Upper lobe of right lung (tissue), 1 donor: ENCODE data around the gene PRKCB. TPM values are rescaled to one million over a fixed set of nuclear protein-coding genes. Genes with fewer than 3 reads are reported as not detected.

Experiments
- ATAC-seq: fragments of 200-7000 bp; cut with Tn5 transposase; one replicate; pipeline ENCODE4 v1.9.1; 2020; ENCODE audit warnings: mild to moderate bottlenecking, moderate library complexity
- DNase-seq: peaks from one replicate; pipeline ENCODE4 v3.0.0-alpha.2; 2020
- H3K27ac ChIP-seq: fragments of 200-600 bp; one replicate; pipeline ENCODE4 v1.8.0; 2022
- H3K27me3 ChIP-seq: fragments of 200-600 bp; one replicate; pipeline ENCODE4 v1.8.0; 2022; ENCODE audit warnings: mild to moderate bottlenecking
- H3K36me3 ChIP-seq: fragments of 200-600 bp; one replicate; pipeline ENCODE4 v1.8.0; 2022
- H3K4me1 ChIP-seq: fragments of 200-600 bp; one replicate; pipeline ENCODE4 v1.8.0; 2022
- H3K4me3 ChIP-seq: fragments of 200-600 bp; one replicate; pipeline ENCODE4 v1.8.0; 2022; ENCODE audit warnings: mild to moderate bottlenecking
- H3K9me3 ChIP-seq: fragments of 200-600 bp; one replicate; pipeline ENCODE4 v1.8.0; 2022
- intact Hi-C: fragments of 100-400 bp; cut with DNase I; formaldehyde crosslinking; loops from one replicate; pipeline ENCODE4 v1.11.0; 2022
- total RNA-seq: library from RNA; stranded (reverse); fragmentation: NEBNext Ultra II Directional; extraction: Animal tissue kit (Norgen Biotek cat#: 25700); gene quantifications from one replicate; pipeline ENCODE4 v1.2.1, GENCODE V29; 2021
- TF ChIP-seq, protein P1 (sequence below): fragments of 200-600 bp; IDR thresholded peaks from one replicate; pipeline ENCODE4 v1.8.0; 2022; ENCODE audit warnings: antibody characterized with exemption
- donor health status: DM: no; HTN: yes; CAD: no; lungs with severe emphysema.

The PRKCB gene
- total RNA-seq, 1 donor from 2014 or later, result 25.2 TPM

DNA sequence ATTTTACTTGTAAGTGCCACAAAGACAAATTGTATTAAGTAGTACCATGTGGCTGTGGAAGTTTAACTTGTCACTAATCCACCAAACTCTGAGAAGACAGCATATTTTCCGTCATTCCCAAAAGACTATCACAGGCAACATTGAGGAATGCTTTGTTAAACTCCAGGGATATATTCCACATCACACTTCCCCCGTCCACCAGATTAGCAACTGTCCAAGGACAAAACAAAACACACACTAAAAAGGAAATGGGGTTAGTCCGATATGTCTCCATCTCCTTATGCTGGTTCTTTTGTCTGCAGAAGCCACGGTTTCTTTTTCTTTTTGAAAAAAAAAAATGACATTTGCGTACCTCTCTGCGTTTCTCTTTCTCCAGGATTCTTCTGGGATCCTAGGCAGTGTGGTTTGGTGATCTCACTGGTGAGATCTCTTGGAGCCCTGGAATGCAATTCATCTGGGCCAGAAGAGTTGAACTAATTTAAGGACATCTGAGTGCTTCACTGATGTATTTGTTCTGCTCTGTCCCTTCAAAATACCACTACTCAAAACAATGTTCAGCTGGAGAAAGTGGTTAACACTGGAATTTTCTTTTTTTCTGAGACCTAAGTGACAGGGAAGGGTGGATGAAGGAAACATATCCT, 40.6 kb downstream of the PRKCB start:
- Histone ChIP-seq H3K4me1 (no peaks in the 10 kb centered on the region), H3K36me3 (no peaks in the 10 kb centered on the region), H3K9me3 (no peaks in the 10 kb centered on the region), H3K4me3 (no peak overlapping the region), H3K27ac (no peak overlapping the region), H3K27me3 (no peaks in the 10 kb centered on the region)
- no peak for DNase-seq
- ATAC-seq, result no peak
- intact Hi-C loops, result no loop called here
- TF ChIP-seq, protein P1, sequence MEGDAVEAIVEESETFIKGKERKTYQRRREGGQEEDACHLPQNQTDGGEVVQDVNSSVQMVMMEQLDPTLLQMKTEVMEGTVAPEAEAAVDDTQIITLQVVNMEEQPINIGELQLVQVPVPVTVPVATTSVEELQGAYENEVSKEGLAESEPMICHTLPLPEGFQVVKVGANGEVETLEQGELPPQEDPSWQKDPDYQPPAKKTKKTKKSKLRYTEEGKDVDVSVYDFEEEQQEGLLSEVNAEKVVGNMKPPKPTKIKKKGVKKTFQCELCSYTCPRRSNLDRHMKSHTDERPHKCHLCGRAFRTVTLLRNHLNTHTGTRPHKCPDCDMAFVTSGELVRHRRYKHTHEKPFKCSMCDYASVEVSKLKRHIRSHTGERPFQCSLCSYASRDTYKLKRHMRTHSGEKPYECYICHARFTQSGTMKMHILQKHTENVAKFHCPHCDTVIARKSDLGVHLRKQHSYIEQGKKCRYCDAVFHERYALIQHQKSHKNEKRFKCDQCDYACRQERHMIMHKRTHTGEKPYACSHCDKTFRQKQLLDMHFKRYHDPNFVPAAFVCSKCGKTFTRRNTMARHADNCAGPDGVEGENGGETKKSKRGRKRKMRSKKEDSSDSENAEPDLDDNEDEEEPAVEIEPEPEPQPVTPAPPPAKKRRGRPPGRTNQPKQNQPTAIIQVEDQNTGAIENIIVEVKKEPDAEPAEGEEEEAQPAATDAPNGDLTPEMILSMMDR, result no peak

DNA sequence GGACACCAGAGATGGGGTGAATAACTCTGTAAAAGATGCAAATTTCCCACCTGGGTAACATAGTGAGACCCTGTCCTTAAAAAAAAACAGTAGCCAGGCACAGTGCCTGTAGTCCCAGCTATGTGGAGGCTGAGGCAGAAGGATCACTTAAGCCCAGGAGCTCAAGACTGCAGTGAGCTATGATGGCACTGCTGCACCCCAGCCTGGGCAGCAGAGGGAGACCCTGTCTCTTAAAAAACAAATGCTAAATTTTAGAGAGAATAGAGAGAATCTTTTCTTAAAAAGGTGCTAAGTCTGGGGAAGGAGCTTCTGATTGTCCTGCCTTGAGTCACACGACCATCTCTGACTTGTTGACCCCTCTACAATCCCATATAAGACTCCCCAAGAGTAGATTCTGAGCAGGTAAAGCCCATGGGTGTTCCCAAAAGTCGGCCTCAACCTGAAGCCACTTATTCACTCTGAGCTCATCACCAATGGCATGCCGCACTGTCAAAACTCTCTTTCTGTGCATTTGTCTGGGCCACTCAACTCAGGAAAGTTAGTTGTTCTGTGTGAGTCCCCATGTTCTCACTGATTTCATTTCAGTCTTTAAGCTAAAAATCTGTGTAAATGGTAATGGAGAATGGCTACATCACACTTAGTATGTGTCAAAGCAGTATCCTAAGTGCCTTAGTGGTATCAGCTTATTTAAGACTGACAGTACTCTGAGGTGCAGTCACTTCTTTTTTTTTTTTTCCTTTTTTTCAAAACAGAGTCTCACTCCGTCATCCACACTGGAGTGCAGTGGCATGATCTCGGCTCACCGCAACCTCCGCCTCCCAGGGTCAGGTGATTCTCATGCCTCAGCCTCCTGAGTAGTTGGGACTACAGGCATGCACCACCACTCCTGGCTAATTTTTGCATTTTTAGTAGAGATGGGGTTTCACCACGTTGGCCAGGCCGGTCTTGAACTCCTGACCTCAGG, 41.6 kb downstream of the PRKCB start:
- no peaks in the 10 kb centered on the region for H3K4me1 ChIP-seq

DNA sequence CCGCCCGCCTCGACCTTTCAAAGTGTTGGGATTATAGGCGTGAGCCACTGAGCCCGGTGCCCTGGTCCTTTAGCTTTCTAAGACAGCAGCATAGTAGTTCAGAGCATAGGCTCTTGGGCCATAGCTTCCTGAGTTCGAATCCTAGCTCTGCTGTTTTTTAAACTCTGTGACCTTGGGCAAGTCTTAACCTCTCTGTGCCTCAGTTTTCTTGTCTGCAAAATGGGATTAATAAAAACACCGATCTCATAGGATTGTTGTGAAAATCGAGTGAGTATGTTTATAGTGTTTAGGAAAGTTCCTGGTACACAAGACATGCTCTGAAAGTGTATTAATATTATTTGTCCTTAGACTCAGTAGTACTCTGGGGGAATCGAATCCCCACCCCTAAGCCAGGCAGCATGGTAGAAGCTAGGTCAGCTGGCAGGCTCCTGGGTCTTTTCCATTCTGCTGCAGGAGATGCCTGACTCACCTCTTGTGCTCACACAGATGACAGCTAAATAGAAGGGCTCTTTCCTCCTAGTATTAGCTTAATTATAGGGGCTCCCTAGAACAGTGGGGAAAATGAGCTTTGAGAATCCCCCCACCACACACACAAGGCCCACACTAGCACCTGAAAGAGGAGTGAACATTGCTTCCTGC, 44.1 kb downstream of the PRKCB start:
- ATAC-seq (no peak), DNase-seq (no peak)
- no peak overlapping the region for H3K4me3 ChIP-seq
- H3K36me3 ChIP-seq, result no peaks in the 10 kb centered on the region
- H3K27ac ChIP-seq, result no peak overlapping the region
- TF ChIP-seq, protein P1, result no peak
- intact Hi-C loops, result no loop called here
- no peaks in the 10 kb centered on the region for H3K4me1 ChIP-seq
- H3K9me3 ChIP-seq, result no peaks in the 10 kb centered on the region
- no peaks in the 10 kb centered on the region for H3K27me3 ChIP-seq

More for the DNA sequence above, 41.6 kb downstream of the PRKCB start:
- intact Hi-C loops, result no loop called here
- Histone ChIP-seq H3K4me3 (no peak overlapping the region), H3K9me3 (no peaks in the 10 kb centered on the region), H3K27ac (no peak overlapping the region), H3K36me3 (no peaks in the 10 kb centered on the region), H3K27me3 (no peaks in the 10 kb centered on the region)
- TF ChIP-seq, protein P1, result peak; percentile 16
- no peak for DNase-seq
- ATAC-seq, result no peak

DNA sequence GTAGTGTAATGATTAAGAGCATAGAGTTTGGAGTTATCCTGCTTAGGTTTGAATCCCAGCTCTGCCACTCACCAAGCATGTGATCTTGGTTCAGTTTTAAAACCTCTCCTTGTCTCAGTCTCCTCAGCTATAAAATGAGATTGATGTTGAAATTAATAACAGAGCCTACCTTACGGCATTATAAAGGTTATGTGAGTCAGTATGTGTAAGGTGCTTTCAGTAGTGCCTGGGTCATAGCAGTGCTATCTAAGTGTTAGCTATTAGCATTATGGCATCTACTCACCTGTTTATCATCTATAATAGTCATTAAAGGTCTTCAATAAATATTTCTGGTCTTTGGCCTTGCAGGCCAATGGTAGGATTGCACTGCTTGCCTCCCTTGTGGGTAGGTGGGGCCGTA, 53.4 kb downstream of the PRKCB start:
- intact Hi-C loops, result no loop called here

DNA sequence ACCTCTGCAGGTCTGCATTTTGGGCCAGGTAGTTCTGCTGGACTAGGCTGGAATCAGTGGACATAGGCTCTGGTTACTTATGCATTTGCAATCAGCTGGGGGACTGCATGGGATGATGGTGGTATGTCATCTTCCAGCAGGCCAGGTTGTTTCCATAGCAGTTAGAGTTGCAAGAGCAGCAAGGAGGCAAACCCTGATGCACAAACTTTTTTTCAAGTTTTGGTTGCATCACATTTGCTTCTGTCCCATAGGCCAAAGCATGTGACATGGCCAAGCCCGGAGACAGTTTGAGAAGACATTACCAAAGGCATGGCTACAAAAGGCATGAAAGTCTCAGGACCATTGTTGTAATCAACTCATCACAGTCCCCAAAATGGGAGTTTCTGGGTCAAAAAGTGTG, 58.2 kb downstream of the PRKCB start:
- no peak for DNase-seq

More for the DNA sequence above, 53.4 kb downstream of the PRKCB start:
- H3K9me3 ChIP-seq, result no peaks in the 10 kb centered on the region
- no peak overlapping the region for H3K4me3 ChIP-seq
- H3K27ac ChIP-seq, result no peak overlapping the region
- TF ChIP-seq, protein P1, result no peak
- H3K36me3 ChIP-seq, result no peaks in the 10 kb centered on the region
- DNase-seq, result no peak
- no peak for ATAC-seq
- no peaks in the 10 kb centered on the region for H3K4me1 ChIP-seq
- no peaks in the 10 kb centered on the region for H3K27me3 ChIP-seq

More for the DNA sequence above, 58.2 kb downstream of the PRKCB start:
- no peaks in the 10 kb centered on the region for H3K36me3 ChIP-seq
- ATAC-seq, result no peak
- TF ChIP-seq, protein P1, result no peak
- H3K27me3 ChIP-seq, result no peaks in the 10 kb centered on the region
- no peak overlapping the region for H3K27ac ChIP-seq
- no peak overlapping the region for H3K4me3 ChIP-seq
- H3K9me3 ChIP-seq, result no peaks in the 10 kb centered on the region
- intact Hi-C loops, result no loop called here
- no peaks in the 10 kb centered on the region for H3K4me1 ChIP-seq
